ENCODE measurements around the gene PRG2. TPM values are rescaled to one million over a fixed set of nuclear protein-coding genes. Genes with fewer than 3 reads are reported as not detected.

The PRG2 gene
- total and polyA plus RNA-seq, 9 of the 15 experiments (the other 6 are each of a cell fraction or from before 2014, with no cell fraction given) = 1.8 to 78.0 (median 26.6) TPM

- Histone ChIP-seq H3K27me3 (ENCODE audit: control insufficient read depth in 2 of 2, insufficient read depth in 2 of 2, low read length in 2 of 2) (no peaks in the 10 kb centered on the region), H3K4me2 (ENCODE audit: insufficient read depth, low read length) (peak overlapping the region; percentile 42), H4K20me1 (replicated peaks; ENCODE audit: control insufficient read depth, insufficient read depth, low read length) (no peaks in the 10 kb centered on the region), H3K36me3 (ENCODE audit: control insufficient read depth, insufficient read depth, low read length) (no peaks in the 10 kb centered on the region), H2AFZ (ENCODE audit: low read depth, low read length) (peak overlapping the region; percentile 77), H3K9me3 (replicated peaks; ENCODE audit: control insufficient read depth, insufficient read depth, low read depth, low read length) (no peaks in the 10 kb centered on the region), H3K4me3 (no peak overlapping the region), H3K79me2 (ENCODE audit: control insufficient read depth, insufficient read depth, low read length) (no peaks in the 10 kb centered on the region), H3K9ac (ENCODE audit: insufficient read depth in 1 of 2, low read depth in 2 of 2, low read length in 2 of 2) (peak overlapping the region in 1 of 2 experiments; percentile 83; a peak in 2 of 4 replicates), H3K4me1 (replicated peaks in 1 of 2; ENCODE audit: control insufficient read depth in 2 of 2, insufficient read depth in 2 of 2, low read length in 2 of 2) (peaks cover 12 to 18% of the 10 kb centered on the region in 2 experiments; a peak in 4 of 5 replicates), H3K27ac (ENCODE audit: extremely low read depth, low read depth, low read length) (no peak overlapping the region), H3K9me1 (ENCODE audit: control insufficient read depth, insufficient read depth, low read length) (no peaks in the 10 kb centered on the region)
- 15% methylated on average over 19 of the region's 19 CpGs for WGBS (ENCODE audit: insufficient coverage, low coverage, missing lambda C conversion rate)
- no TSS peak for BruUV-seq (replicated peaks)
- intact Hi-C loops (cut with micrococcal nuclease) (no loop called here), in situ Hi-C loops (cut with MboI) (no loop called here)
- FAIRE-seq (no peak), ATAC-seq (peak; percentile 63), DNase-seq (ENCODE audit: extremely low read depth in 1 of 4, low spot score in 3 of 4) (peak in 1 of 4 experiments; percentile 25)
- CTCF ChIA-PET (ENCODE audit: low intra/inter-chr PET ratio) = no interaction called here
- POLR2A ChIA-PET = interaction anchor here (0.6 to 1.1 kb wide), 3 partner anchors 9 to 12 kb away, joined by 3 to 5 read pairs (median 4); no protein-coding TSS in a partner anchor
- TF ChIP-seq C11orf30 (IDR thresholded peaks at IDR 0.05; ENCODE audit: low read depth) = peak; percentile 27; the same call in 1 of the 2 replicates
- no peak for TF ChIP-seq NCOA2 (IDR thresholded peaks at IDR 0.05; ENCODE audit: partially characterized antibody in 2 of 2)
- TF ChIP-seq ZNF318 (IDR thresholded peaks at IDR 0.05; ENCODE audit: borderline replicate concordance in 1 of 2, low read depth in 1 of 2) = no peak
- TF ChIP-seq MYC (IDR thresholded peaks at IDR 0.05; ENCODE audit: low read depth, low read length) = peak; percentile 35; the same call in 1 of the 2 replicates
- no peak for TF ChIP-seq MYC (CRISPR knock-in tag; IDR thresholded peaks at IDR 0.05; ENCODE audit: borderline replicate concordance, low read depth)
- no peak for TF ChIP-seq CREM (IDR thresholded peaks at IDR 0.05; ENCODE audit: low read depth)
- no peak for TF ChIP-seq EP300 (IDR thresholded peaks at IDR 0.05; ENCODE audit: low read length)
- 0 out of 2 replicates have a peak, but pooled peaks have one; percentile 6 for TF ChIP-seq TFAP4 (CRISPR knock-in tag; IDR thresholded peaks at IDR 0.05; ENCODE audit: borderline replicate concordance)
- no peak for TF ChIP-seq ZNF644 (tag; IDR thresholded peaks at IDR 0.05; ENCODE audit: low read depth)
- no peak for TF ChIP-seq ZNF41 (CRISPR knock-in tag; conservative IDR thresholded peaks at IDR 0.05)
- no peak for TF ChIP-seq KLF1 (tag; IDR thresholded peaks at IDR 0.05)
- TF ChIP-seq ELF1 (tag; IDR thresholded peaks at IDR 0.05) = no peak
- TF ChIP-seq SOX6 (IDR thresholded peaks at IDR 0.05) = no peak
Observed at GRCh38 chr11:57368106-57368844, 22.2 kb downstream of the PRG2 start.

Measured in K562 (cell line).